GM19035 (cell line): ENCODE results near the gene KLHL29.

ENCODE experiments used
- ATAC-seq: cut with Tn5 transposase; IDR thresholded peaks from one replicate; pipeline ENCODE4 v1.9.1; 2021; ENCODE audit not compliant: unreplicated experiment

Gene KLHL29

GRCh38 chr2:23586741-23587306, 201.8 kb downstream of the KLHL29 start:
- no peak for ATAC-seq

GRCh38 chr2:23587341-23587880, 202.4 kb downstream of the KLHL29 start:
- no peak for ATAC-seq

GRCh38 chr2:23588106-23588505, 203.1 kb downstream of the KLHL29 start:
- ATAC-seq = no peak

- no peak for ATAC-seq
Measured at GRCh38 chr2:23588508-23589201, 203.7 kb downstream of the KLHL29 start.

- ATAC-seq = no peak
Measured at GRCh38 chr2:23589220-23589647, 204.3 kb downstream of the KLHL29 start.

- ATAC-seq = no peak
Measured at GRCh38 chr2:23589739-23590138, 204.8 kb downstream of the KLHL29 start.

GRCh38 chr2:23590241-23590869, 205.4 kb downstream of the KLHL29 start:
- ATAC-seq = no peak

GRCh38 chr2:23591111-23591510, 206.1 kb downstream of the KLHL29 start:
- no peak for ATAC-seq

GRCh38 chr2:23592061-23592685, 207.2 kb downstream of the KLHL29 start:
- no peak for ATAC-seq

- no peak for ATAC-seq
Measured at GRCh38 chr2:23592898-23593751, 208.1 kb downstream of the KLHL29 start.

- no peak for ATAC-seq
Measured at GRCh38 chr2:23593752-23594459, 208.9 kb downstream of the KLHL29 start.

- no peak for ATAC-seq
Measured at GRCh38 chr2:23594460-23594825, 209.5 kb downstream of the KLHL29 start.

GRCh38 chr2:23595021-23595420, 210.0 kb downstream of the KLHL29 start:
- no peak for ATAC-seq

GRCh38 chr2:23595601-23596251, 210.7 kb downstream of the KLHL29 start:
- ATAC-seq = no peak

- no peak for ATAC-seq
Measured at GRCh38 chr2:23596316-23596885, 211.4 kb downstream of the KLHL29 start.

GRCh38 chr2:23597687-23598086, 212.7 kb downstream of the KLHL29 start:
- ATAC-seq = no peak

GRCh38 chr2:23599006-23599405, 214.0 kb downstream of the KLHL29 start:
- ATAC-seq = no peak

- no peak for ATAC-seq
Measured at GRCh38 chr2:23599667-23600066, 214.7 kb downstream of the KLHL29 start.

- no peak for ATAC-seq
Measured at GRCh38 chr2:23600346-23600745, 215.4 kb downstream of the KLHL29 start.
